SK-N-SH treated with all-trans-retinoic acid at 6 μM for 48 hours (cell line): ENCODE data around the gene KRTAP21-1.

Experiments
- ARNTL ChIP-seq: fragments of 450-650 bp; formaldehyde crosslinking; IDR thresholded peaks from 2 replicates; pipeline ENCODE4 v1.5.0; 2020; ENCODE audit warnings: low read depth, mild to moderate bottlenecking, moderate library complexity, borderline replicate concordance
- CSDC2 ChIP-seq: fragments of 250-450 bp; sonication (Bioruptor Pico); IDR thresholded peaks from 2 replicates; pipeline ENCODE4 v1.5.0; 2020; ENCODE audit warnings: mild to moderate bottlenecking, moderate library complexity
- ESRRG ChIP-seq: fragments of 250-450 bp; sonication (Bioruptor Pico); IDR thresholded peaks from 2 replicates; pipeline ENCODE4 v1.6.1; 2021; ENCODE audit warnings: mild to moderate bottlenecking
- ISL1 ChIP-seq: fragments of 250-450 bp; sonication (Bioruptor Pico); IDR thresholded peaks from 2 replicates; pipeline ENCODE4 v2.1.2; 2022; ENCODE audit warnings: mild to moderate bottlenecking, moderate library complexity
- OSR1 ChIP-seq: fragments of 250-450 bp; sonication (Bioruptor Pico); IDR thresholded peaks from 2 replicates; pipeline ENCODE4 v1.8.0; 2022; ENCODE audit warnings: moderate library complexity, mild to moderate bottlenecking, inconsistent platforms
- PPARA ChIP-seq: fragments of 250-450 bp; sonication (Bioruptor Pico); IDR thresholded peaks from 2 replicates; pipeline ENCODE4 v1.5.0; 2020; ENCODE audit warnings: mild to moderate bottlenecking, borderline replicate concordance
- RARB ChIP-seq: fragments of 250-450 bp; sonication (Bioruptor Pico); IDR thresholded peaks from 2 replicates; pipeline ENCODE4 v1.8.0; 2021; ENCODE audit warnings: mild to moderate bottlenecking, moderate library complexity
- ZC3H10 ChIP-seq: fragments of 250-450 bp; sonication (Bioruptor Pico); IDR thresholded peaks from 2 replicates; pipeline ENCODE4 v1.5.1; 2021; ENCODE audit warnings: mild to moderate bottlenecking, moderate library complexity
- ZFP30 ChIP-seq: fragments of 450-650 bp; formaldehyde crosslinking; IDR thresholded peaks from 2 replicates; pipeline ENCODE4 v1.5.0; 2022; ENCODE audit warnings: mild to moderate bottlenecking, moderate library complexity
- ZNF565 ChIP-seq: fragments of 450-650 bp; formaldehyde crosslinking; conservative IDR thresholded peaks from 2 replicates; pipeline ENCODE4 v1.5.0; 2020; ENCODE audit warnings: low read depth, mild to moderate bottlenecking, moderate library complexity
- TF ChIP-seq, protein P1 (sequence below): fragments of 250-450 bp; sonication (Bioruptor Pico); IDR thresholded peaks from 2 replicates; pipeline ENCODE4 v1.8.0; 2020; ENCODE audit warnings: mild to moderate bottlenecking, moderate library complexity, borderline replicate concordance
- TF ChIP-seq, protein P2 (sequence below): fragments of 250-450 bp; sonication (Bioruptor Pico); IDR thresholded peaks from 2 replicates; pipeline ENCODE4 v1.8.0; 2021; ENCODE audit warnings: low read depth, mild to moderate bottlenecking, moderate library complexity, borderline replicate concordance
- TF ChIP-seq, protein P3 (sequence below): fragments of 250-450 bp; sonication (Bioruptor Pico); IDR thresholded peaks from 2 replicates; pipeline ENCODE4 v1.5.1; 2020; ENCODE audit warnings: low read depth, mild to moderate bottlenecking, moderate library complexity

DNA sequence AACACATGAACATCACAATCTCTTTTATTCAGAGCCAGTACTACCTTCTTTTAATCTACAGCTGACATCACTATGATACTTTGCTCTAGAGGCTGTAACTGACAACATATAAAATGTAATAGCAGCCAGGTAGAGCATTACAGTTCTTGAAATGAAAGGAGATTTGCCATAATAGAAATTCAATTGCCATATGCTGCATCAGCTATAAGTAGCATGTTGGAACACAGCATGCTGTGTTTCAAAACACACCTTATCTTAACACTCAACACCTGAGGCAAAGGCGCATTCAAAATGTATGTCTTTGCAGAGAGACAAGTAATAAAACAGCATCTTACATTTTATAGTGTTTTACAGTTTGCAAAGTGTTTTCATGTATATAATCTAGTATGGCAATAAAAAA is 24.0 kb upstream of the KRTAP21-1 start:
- TF ChIP-seq ZC3H10 (CRISPR knock-in tag) (no peak), PPARA (CRISPR knock-in tag) (no peak), OSR1 (no peak), ARNTL (no peak), RARB (no peak), ESRRG (CRISPR knock-in tag) (no peak), ZNF565 (CRISPR knock-in tag) (no peak), CSDC2 (no peak), ISL1 (CRISPR knock-in tag) (no peak), ZFP30 (CRISPR knock-in tag) (no peak)
- TF ChIP-seq, protein P1, sequence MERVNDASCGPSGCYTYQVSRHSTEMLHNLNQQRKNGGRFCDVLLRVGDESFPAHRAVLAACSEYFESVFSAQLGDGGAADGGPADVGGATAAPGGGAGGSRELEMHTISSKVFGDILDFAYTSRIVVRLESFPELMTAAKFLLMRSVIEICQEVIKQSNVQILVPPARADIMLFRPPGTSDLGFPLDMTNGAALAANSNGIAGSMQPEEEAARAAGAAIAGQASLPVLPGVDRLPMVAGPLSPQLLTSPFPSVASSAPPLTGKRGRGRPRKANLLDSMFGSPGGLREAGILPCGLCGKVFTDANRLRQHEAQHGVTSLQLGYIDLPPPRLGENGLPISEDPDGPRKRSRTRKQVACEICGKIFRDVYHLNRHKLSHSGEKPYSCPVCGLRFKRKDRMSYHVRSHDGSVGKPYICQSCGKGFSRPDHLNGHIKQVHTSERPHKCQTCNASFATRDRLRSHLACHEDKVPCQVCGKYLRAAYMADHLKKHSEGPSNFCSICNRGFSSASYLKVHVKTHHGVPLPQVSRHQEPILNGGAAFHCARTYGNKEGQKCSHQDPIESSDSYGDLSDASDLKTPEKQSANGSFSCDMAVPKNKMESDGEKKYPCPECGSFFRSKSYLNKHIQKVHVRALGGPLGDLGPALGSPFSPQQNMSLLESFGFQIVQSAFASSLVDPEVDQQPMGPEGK (CRISPR knock-in tag), result no peak
- TF ChIP-seq, protein P2, sequence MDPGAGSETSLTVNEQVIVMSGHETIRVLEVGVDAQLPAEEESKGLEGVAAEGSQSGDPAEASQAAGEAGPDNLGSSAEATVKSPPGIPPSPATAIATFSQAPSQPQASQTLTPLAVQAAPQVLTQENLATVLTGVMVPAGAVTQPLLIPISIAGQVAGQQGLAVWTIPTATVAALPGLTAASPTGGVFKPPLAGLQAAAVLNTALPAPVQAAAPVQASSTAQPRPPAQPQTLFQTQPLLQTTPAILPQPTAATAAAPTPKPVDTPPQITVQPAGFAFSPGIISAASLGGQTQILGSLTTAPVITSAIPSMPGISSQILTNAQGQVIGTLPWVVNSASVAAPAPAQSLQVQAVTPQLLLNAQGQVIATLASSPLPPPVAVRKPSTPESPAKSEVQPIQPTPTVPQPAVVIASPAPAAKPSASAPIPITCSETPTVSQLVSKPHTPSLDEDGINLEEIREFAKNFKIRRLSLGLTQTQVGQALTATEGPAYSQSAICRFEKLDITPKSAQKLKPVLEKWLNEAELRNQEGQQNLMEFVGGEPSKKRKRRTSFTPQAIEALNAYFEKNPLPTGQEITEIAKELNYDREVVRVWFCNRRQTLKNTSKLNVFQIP, result no peak
- TF ChIP-seq, protein P3, sequence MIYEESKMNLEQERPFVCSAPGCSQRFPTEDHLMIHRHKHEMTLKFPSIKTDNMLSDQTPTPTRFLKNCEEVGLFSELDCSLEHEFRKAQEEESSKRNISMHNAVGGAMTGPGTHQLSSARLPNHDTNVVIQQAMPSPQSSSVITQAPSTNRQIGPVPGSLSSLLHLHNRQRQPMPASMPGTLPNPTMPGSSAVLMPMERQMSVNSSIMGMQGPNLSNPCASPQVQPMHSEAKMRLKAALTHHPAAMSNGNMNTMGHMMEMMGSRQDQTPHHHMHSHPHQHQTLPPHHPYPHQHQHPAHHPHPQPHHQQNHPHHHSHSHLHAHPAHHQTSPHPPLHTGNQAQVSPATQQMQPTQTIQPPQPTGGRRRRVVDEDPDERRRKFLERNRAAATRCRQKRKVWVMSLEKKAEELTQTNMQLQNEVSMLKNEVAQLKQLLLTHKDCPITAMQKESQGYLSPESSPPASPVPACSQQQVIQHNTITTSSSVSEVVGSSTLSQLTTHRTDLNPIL (CRISPR knock-in tag), result no peak
